SK-N-SH (cell line): ENCODE results near the gene ZNF462. TPM values are rescaled to one million over a fixed set of nuclear protein-coding genes. Genes with fewer than 3 reads are reported as not detected.
A peak's percentile ranks its signal among the peaks of the same experiment; 100 is the strongest.

Source experiments
- CTCF ChIA-PET: fragments of 300-600, 350-600 bp; formaldehyde crosslinking; extraction: SDS; loops from one replicate; lab custom pipeline; 2021; lab: Yijun Ruan, JAX
- POLR2A ChIA-PET: fragments of 350-600 bp; sonication (Branson Sonifier 250); formaldehyde crosslinking; extraction: SDS; loops from one replicate; lab custom pipeline; 2020; ENCODE audit warnings: antibody characterized with exemption, inconsistent platforms; lab: Yijun Ruan, JAX
- DNase-seq: peaks from one replicate; pipeline ENCODE4 v3.0.0; 2012
- H2AFZ ChIP-seq: fragments of 200-600 bp; sonication (generic); 2 replicates; pipeline ENCODE4 v1.8.1; 2016; ENCODE audit warnings: antibody characterized with exemption, mild to moderate bottlenecking, low read depth
- H3F3A ChIP-seq: fragments of 200-600 bp; sonication (generic); replicated peaks from 2 replicates; pipeline ENCODE3; 2016; ENCODE audit warnings: antibody characterized with exemption, mild to moderate bottlenecking; ENCODE audit not compliant: insufficient read depth
- H3K27ac ChIP-seq, 2 experiments: fragments of 200-500 bp in 1 of 2; fragments of 200-600 bp in 1 of 2; sonication (Bioruptor generic) in 1 of 2; sonication (generic), shearing (Covaris generic) in 1 of 2; 2 replicates each; pipeline versions ENCODE4 v1.5.1 to v1.6.1; 2014 to 2016; ENCODE audit warnings: low read depth in 2 of 2, inconsistent platforms in 1 of 2, low read length in 1 of 2, mild to moderate bottlenecking in 1 of 2, mixed read lengths in 1 of 2
- H3K27me3 ChIP-seq: fragments of 200-600 bp; sonication (generic), shearing (Covaris generic); 2 replicates; pipeline ENCODE4 v1.6.1; 2016; ENCODE audit warnings: mixed run types; ENCODE audit not compliant: insufficient read depth
- H3K36me3 ChIP-seq, 2 experiments: fragments of 200-500 bp in 1 of 2; fragments of 200-600 bp in 1 of 2; sonication (Bioruptor generic) in 1 of 2; sonication (generic) in 1 of 2; replicated peaks in 1 of 2; 2 replicates each; pipeline versions ENCODE3 to v1.5.1; 2014 to 2016; ENCODE audit warnings: low read length in 1 of 2, mild to moderate bottlenecking in 1 of 2; ENCODE audit not compliant: insufficient read depth in 2 of 2, control insufficient read depth in 1 of 2
- H3K4me1 ChIP-seq, 2 experiments: fragments of 200-500 bp in 1 of 2; fragments of 200-600 bp in 1 of 2; sonication (Bioruptor generic) in 1 of 2; sonication (generic), shearing (Covaris generic) in 1 of 2; 2 replicates each; pipeline versions ENCODE4 v1.5.1 to v1.6.1; 2014 to 2016; ENCODE audit warnings: low read depth in 1 of 2, low read length in 1 of 2, mixed run types in 1 of 2; ENCODE audit not compliant: insufficient read depth in 2 of 2, control insufficient read depth in 1 of 2
- H3K4me2 ChIP-seq: fragments of 200-600 bp; sonication (generic), shearing (Covaris generic); 2 replicates; pipeline ENCODE4 v1.6.1; 2017; ENCODE audit warnings: mixed run types
- H3K4me3 ChIP-seq, 2 experiments: fragments of 200-500 bp in 1 of 2; fragments of 200-600 bp in 1 of 2; sonication (Bioruptor generic) in 1 of 2; sonication (generic), shearing (Covaris generic) in 1 of 2; 2 replicates each; pipeline versions ENCODE4 v1.5.1 to v1.8.1; 2014 to 2016; ENCODE audit warnings: low read depth in 2 of 2, inconsistent platforms in 1 of 2, low read length in 1 of 2, mild to moderate bottlenecking in 1 of 2, mixed read lengths in 1 of 2, moderate library complexity in 1 of 2
- H3K79me2 ChIP-seq: fragments of 200-600 bp; sonication (generic); 2 replicates; pipeline ENCODE4 v1.8.1; 2017; ENCODE audit warnings: mild to moderate bottlenecking; ENCODE audit not compliant: insufficient read depth
- H3K9ac ChIP-seq: fragments of 200-600 bp; sonication (generic); 2 replicates; pipeline ENCODE4 v1.6.1; 2017; ENCODE audit warnings: mixed run types
- H3K9me2 ChIP-seq: fragments of 200-600 bp; sonication (generic); 2 replicates; pipeline ENCODE4 v1.6.1; 2017; ENCODE audit warnings: mixed run types
- H3K9me3 ChIP-seq: fragments of 200-600 bp; sonication (generic); 2 replicates; pipeline ENCODE4 v1.6.1; 2017; ENCODE audit warnings: mixed run types, mild to moderate bottlenecking, moderate library complexity
- H4K20me1 ChIP-seq: fragments of 200-600 bp; sonication (generic); 2 replicates; pipeline ENCODE4 v1.6.1; 2017; ENCODE audit warnings: mild to moderate bottlenecking, mixed run types; ENCODE audit not compliant: insufficient read depth
- ELF1 ChIP-seq: IDR thresholded peaks from 2 replicates; pipeline ENCODE4 v1.4.0; 2012
- EZH2phosphoT487 ChIP-seq: fragments of 200-600 bp; sonication (generic); IDR thresholded peaks from 2 replicates; pipeline ENCODE4 v1.6.1; 2017; ENCODE audit warnings: low read depth, mixed run types, mild to moderate bottlenecking, antibody characterized with exemption, moderate library complexity, borderline replicate concordance
- FOSL2 ChIP-seq: IDR thresholded peaks from 2 replicates; pipeline ENCODE4 v1.4.0; 2012; ENCODE audit warnings: low read depth, mild to moderate bottlenecking, moderate library complexity, borderline replicate concordance
- FOXJ3 ChIP-seq: sonication (generic); formaldehyde crosslinking; IDR thresholded peaks from 2 replicates; pipeline ENCODE4 v1.5.1; 2020; ENCODE audit warnings: mild to moderate bottlenecking, missing genetic modification reagents
- FOXM1 ChIP-seq: IDR thresholded peaks from 2 replicates; pipeline ENCODE4 v1.4.0; 2012; ENCODE audit warnings: low read depth, mild to moderate bottlenecking
- GABPA ChIP-seq: IDR thresholded peaks from 2 replicates; pipeline ENCODE4 v1.4.0; 2012; ENCODE audit warnings: low read depth, mild to moderate bottlenecking
- JUND ChIP-seq: IDR thresholded peaks from 2 replicates; pipeline ENCODE4 v1.4.0; 2012
- MXI1 ChIP-seq: IDR thresholded peaks from 2 replicates; pipeline ENCODE4 v1.6.1; 2012; ENCODE audit warnings: mild to moderate bottlenecking, low read depth, low read length, improper control_type of control experiment
- NRF1 ChIP-seq: IDR thresholded peaks from 2 replicates; pipeline ENCODE4 v1.6.1; 2012; ENCODE audit warnings: low read depth, mild to moderate bottlenecking, low read length
- POLR2AphosphoS5 ChIP-seq: IDR thresholded peaks from 2 replicates; pipeline ENCODE4 v1.6.1; 2012; ENCODE audit warnings: low read depth, low read length
- RXRA ChIP-seq: IDR thresholded peaks from 2 replicates; pipeline ENCODE4 v1.4.0; 2012; ENCODE audit warnings: low read depth, mild to moderate bottlenecking, borderline replicate concordance
- TAF1 ChIP-seq: IDR thresholded peaks from 2 replicates; pipeline ENCODE4 v1.6.1; 2012; ENCODE audit warnings: low read depth, mild to moderate bottlenecking, low read length, moderate library complexity, borderline replicate concordance
- TCF12 ChIP-seq: IDR thresholded peaks from 2 replicates; pipeline ENCODE4 v1.4.0; 2012
- TEAD4 ChIP-seq: IDR thresholded peaks from 2 replicates; pipeline ENCODE4 v1.4.0; 2012; ENCODE audit warnings: mild to moderate bottlenecking, borderline replicate concordance; ENCODE audit not compliant: insufficient read depth
- YY1 ChIP-seq: IDR thresholded peaks from 2 replicates; pipeline ENCODE4 v1.4.0; 2012; ENCODE audit warnings: low read depth, mild to moderate bottlenecking
- WGBS: methylation state at CpG from one replicate; pipeline ENCODE4 v1.1.6; 2017; ENCODE audit warnings: low lambda C conversion rate; 5-methylcytosine and 5-hydroxymethylcytosine counted together
- polyA plus RNA-seq, 3 experiments: library from polyadenylated mRNA; depleted of rRNA; stranded (reverse); fragments of >200 nt; gene quantifications; 2 replicates each; pipeline ENCODE4 v1.2.3, GENCODE V29; 2012
- TF ChIP-seq, protein P1 (sequence below): fragments of 150-350 bp; IDR thresholded peaks from 2 replicates; pipeline ENCODE4 v1.6.1; 2016; ENCODE audit warnings: mild to moderate bottlenecking, low read depth, low read length

ZNF462 gene
- polyA plus RNA-seq, 1 of the 3 experiments (the other 2 are of a cell fraction) = 5.2 TPM

DNA sequence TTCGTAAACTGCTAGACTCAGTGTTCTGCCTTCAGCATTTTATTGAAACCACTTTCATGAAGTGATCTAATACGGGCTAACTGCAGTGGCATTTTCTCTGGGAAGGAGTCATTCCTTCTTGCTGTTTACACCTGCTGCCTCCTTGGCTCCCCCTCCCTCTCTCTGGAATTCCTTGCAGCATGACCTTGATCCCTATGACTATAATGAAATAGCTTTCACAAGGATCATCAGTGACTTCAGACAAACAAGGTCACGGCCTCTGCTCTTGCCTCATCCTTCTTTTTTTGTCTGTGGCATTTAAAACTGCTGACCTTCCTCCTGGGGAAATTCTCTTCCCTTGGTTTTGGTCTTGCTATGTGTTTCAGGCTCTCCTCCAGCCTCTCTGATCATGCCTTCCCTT is 90.2 kb downstream of the ZNF462 start:
- H3K9me3 ChIP-seq = no peaks in the 10 kb centered on the region
- ChIA-PET CTCF (no interaction called here), POLR2A (no interaction called here)
- no peak for DNase-seq
- 87% methylated on average over 3 of the region's 3 CpGs for WGBS
- no peaks in the 10 kb centered on the region for H3K9me2 ChIP-seq
- no peak overlapping the region for H3K9ac ChIP-seq
- no peaks in the 10 kb centered on the region for H3K79me2 ChIP-seq
- no peaks in the 10 kb centered on the region for H3F3A ChIP-seq
- no peaks in the 10 kb centered on the region for H3K27me3 ChIP-seq
- no peak overlapping the region for H2AFZ ChIP-seq
- no peaks in the 10 kb centered on the region for H4K20me1 ChIP-seq
- H3K4me2 ChIP-seq = no peak overlapping the region
- H3K36me3 ChIP-seq = peaks cover 11 to 44% of the 10 kb centered on the region in 2 experiments
- no peak overlapping the region for H3K27ac ChIP-seq
- no peaks in the 10 kb centered on the region; a peak in 1 of 4 replicates for H3K4me1 ChIP-seq
- H3K4me3 ChIP-seq = no peak overlapping the region
- peak; percentile 54 for TF ChIP-seq RXRA
- no peak for TF ChIP-seq ELF1
- TF ChIP-seq TCF12 = peak; percentile 42; the same call in 1 of the 2 replicates
- TF ChIP-seq YY1 = no peak
- no peak for TF ChIP-seq FOXJ3 (CRISPR knock-in tag)
- 0 out of 2 replicates have a peak, but pooled peaks have one; percentile 9 for TF ChIP-seq TEAD4
- TF ChIP-seq FOXM1 = no peak
- TF ChIP-seq FOSL2 = peak; percentile 36; the same call in 1 of the 2 replicates

DNA sequence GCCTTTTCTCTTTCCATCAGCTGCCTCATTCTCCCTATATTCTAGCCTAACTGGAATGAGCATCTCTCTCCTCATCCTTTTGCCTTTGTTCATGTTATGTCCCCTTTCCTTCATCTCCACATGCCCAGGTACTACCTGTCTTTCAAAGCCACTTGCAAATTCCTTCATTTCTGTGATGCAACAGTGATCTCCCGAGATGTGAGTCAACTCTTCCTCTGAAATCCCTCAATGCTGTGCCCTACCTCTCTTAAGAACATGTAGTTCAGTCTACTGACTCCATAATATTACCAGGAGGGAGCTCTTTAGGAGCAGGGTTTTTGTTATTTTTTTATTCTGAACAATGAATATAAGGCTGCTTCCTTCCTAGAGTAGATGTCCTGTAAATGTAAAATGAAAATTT is 91.6 kb downstream of the ZNF462 start:
- Histone ChIP-seq H3K4me1 (peaks cover 0 to 5% of the 10 kb centered on the region in 2 experiments; a peak in 2 of 4 replicates), H3F3A (no peaks in the 10 kb centered on the region), H3K36me3 (peaks cover 8 to 43% of the 10 kb centered on the region in 2 experiments), H3K4me3 (no peak overlapping the region), H3K27me3 (no peaks in the 10 kb centered on the region), H2AFZ (no peak overlapping the region), H3K9ac (no peak overlapping the region), H3K79me2 (no peaks in the 10 kb centered on the region), H3K4me2 (no peak overlapping the region)
- ChIA-PET CTCF (no interaction called here), POLR2A (interaction anchor here (0.7 kb wide), 1 partner anchor 902 kb away, joined by 8 read pairs; no protein-coding TSS in a partner anchor)
- WGBS = 90% methylated on average over 1 of the region's 1 CpG
- TF ChIP-seq GABPA = no peak
- TF ChIP-seq, protein P1, sequence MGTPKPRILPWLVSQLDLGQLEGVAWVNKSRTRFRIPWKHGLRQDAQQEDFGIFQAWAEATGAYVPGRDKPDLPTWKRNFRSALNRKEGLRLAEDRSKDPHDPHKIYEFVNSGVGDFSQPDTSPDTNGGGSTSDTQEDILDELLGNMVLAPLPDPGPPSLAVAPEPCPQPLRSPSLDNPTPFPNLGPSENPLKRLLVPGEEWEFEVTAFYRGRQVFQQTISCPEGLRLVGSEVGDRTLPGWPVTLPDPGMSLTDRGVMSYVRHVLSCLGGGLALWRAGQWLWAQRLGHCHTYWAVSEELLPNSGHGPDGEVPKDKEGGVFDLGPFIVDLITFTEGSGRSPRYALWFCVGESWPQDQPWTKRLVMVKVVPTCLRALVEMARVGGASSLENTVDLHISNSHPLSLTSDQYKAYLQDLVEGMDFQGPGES = no peak
- no peak for TF ChIP-seq ELF1
- TF ChIP-seq EZH2phosphoT487 = no peak
- no peak for TF ChIP-seq MXI1
- TF ChIP-seq TAF1 = no peak
- no peak for TF ChIP-seq JUND
- TF ChIP-seq TEAD4 = no peak
- no peak for TF ChIP-seq NRF1
- TF ChIP-seq POLR2AphosphoS5 = no peak
- TF ChIP-seq, all 33 proteins: peak for 0
- Histone ChIP-seq H3K9me2 (no peaks in the 10 kb centered on the region), H3K9me3 (no peaks in the 10 kb centered on the region), H3K27ac (no peak overlapping the region), H4K20me1 (no peaks in the 10 kb centered on the region)
- no peak for DNase-seq
